Panc1 (cell line): Measurements from ENCODE around the gene PTPRS. TPM values are rescaled to one million over a fixed set of nuclear protein-coding genes. Genes with fewer than 3 reads are reported as not detected.

Experiments
- ATAC-seq: fragments of 200-7000 bp; cut with Tn5 transposase; 2 replicates; pipeline ENCODE4 v1.9.1; 2020; ENCODE audit warnings: mild to moderate bottlenecking, moderate library complexity
- BruUV-seq: library from RNA; stranded (reverse); fragments of 400-500 nt; replicated peaks from 2 replicates; lab custom pipeline; 2021; lab: Mats Ljungman, UMichigan
- CTCF ChIA-PET: fragments of 300-600 bp; sonication (Branson Sonifier 250); formaldehyde crosslinking; loops from one replicate; lab custom pipeline; 2022; ENCODE audit warnings: antibody characterized with exemption; lab: Charles Lee
- POLR2A ChIA-PET: fragments of 300-600 bp; sonication (Branson Sonifier 250); formaldehyde crosslinking; loops from one replicate; lab custom pipeline; 2022; ENCODE audit warnings: antibody characterized with exemption; lab: Charles Lee
- DNase-seq: peaks from one replicate; pipeline ENCODE4 v3.0.0-alpha.2; 2010; ENCODE audit warnings: low read depth, low spot score
- H3K27ac ChIP-seq: 2 replicates; pipeline ENCODE4 v1.5.1; 2011; ENCODE audit warnings: mild to moderate bottlenecking, low read length, inconsistent platforms
- H3K27me3 ChIP-seq: fragments of 200-500 bp; sonication (Bioruptor generic); 2 replicates; pipeline ENCODE4 v1.6.0; 2014; ENCODE audit warnings: low read length, inconsistent platforms; ENCODE audit not compliant: control insufficient read depth, insufficient read depth
- H3K36me3 ChIP-seq: fragments of 200-500 bp; sonication (Bioruptor generic); 2 replicates; pipeline ENCODE4 v1.5.1; 2014; ENCODE audit warnings: inconsistent platforms, mild to moderate bottlenecking, low read length, moderate library complexity; ENCODE audit not compliant: control insufficient read depth, insufficient read depth
- H3K4me1 ChIP-seq: 2 replicates; pipeline ENCODE4 v1.5.1; 2011; ENCODE audit warnings: inconsistent platforms, mild to moderate bottlenecking, low read length, moderate library complexity; ENCODE audit not compliant: control insufficient read depth, insufficient read depth
- H3K4me3 ChIP-seq, 2 experiments: 2 replicates each; pipeline ENCODE4 v1.5.1; 2011 to 2012; ENCODE audit warnings: low read depth in 2 of 2, low read length in 2 of 2, mild to moderate bottlenecking in 2 of 2, inconsistent platforms in 1 of 2, moderate library complexity in 1 of 2
- H3K9me3 ChIP-seq: fragments of 200-500 bp; sonication (Bioruptor generic); 2 replicates; pipeline ENCODE4 v1.5.1; 2014; ENCODE audit warnings: low read depth, mild to moderate bottlenecking, inconsistent platforms, low read length, moderate library complexity; ENCODE audit not compliant: control insufficient read depth, insufficient read depth
- POLR2AphosphoS5 ChIP-seq: IDR thresholded peaks from 2 replicates; pipeline ENCODE4 v1.6.1; 2012; ENCODE audit warnings: mild to moderate bottlenecking, low read depth, low read length, moderate library complexity
- SIN3A ChIP-seq: IDR thresholded peaks from 2 replicates; pipeline ENCODE4 v1.6.1; 2012; ENCODE audit warnings: low read depth, mild to moderate bottlenecking, low read length, moderate library complexity, borderline replicate concordance; ENCODE audit not compliant: insufficient read depth
- TCF7L2 ChIP-seq: IDR thresholded peaks from 2 replicates; pipeline ENCODE4 v1.6.1; 2011; ENCODE audit warnings: mild to moderate bottlenecking, low read depth, low read length, inconsistent platforms
- in situ Hi-C: cut with HindIII; loops from 2 replicates; pipeline ENCODE4 v1.10.0; 2016; ENCODE audit warnings: low sequenced_read_pairs, low pct_unique_long_range_greater_than_20kb
- intact Hi-C: fragments of 100-400 bp; cut with micrococcal nuclease; formaldehyde crosslinking; loops from one replicate; pipeline ENCODE4 v1.10.0; 2022; ENCODE audit not compliant: unreplicated experiment
- total RNA-seq: library from RNA; stranded (reverse); gene quantifications from one replicate; pipeline ENCODE4 v1.2.1, GENCODE V29; 2021; ENCODE audit not compliant: unreplicated experiment
- TF ChIP-seq, protein P1 (sequence below): fragments of 450-650 bp; IDR thresholded peaks from 2 replicates; pipeline ENCODE4 v1.5.1; 2017; ENCODE audit warnings: mild to moderate bottlenecking
- TF ChIP-seq, protein P2 (sequence below), 2 experiments: IDR thresholded peaks; 2 replicates each; pipeline ENCODE4 v1.6.1; 2011 to 2012; ENCODE audit warnings: low read depth in 2 of 2, control low read depth in 1 of 2, low read length in 1 of 2, mild to moderate bottlenecking in 1 of 2, moderate library complexity in 1 of 2; ENCODE audit not compliant: insufficient read depth in 1 of 2

Gene PTPRS
- total RNA-seq, 1 experiment from 2014 or later: 85.4 TPM

- no TSS peak for BruUV-seq
- no peaks in the 10 kb centered on the region for H3K9me3 ChIP-seq
- TF ChIP-seq POLR2AphosphoS5: no peak
- TF ChIP-seq, protein P1, sequence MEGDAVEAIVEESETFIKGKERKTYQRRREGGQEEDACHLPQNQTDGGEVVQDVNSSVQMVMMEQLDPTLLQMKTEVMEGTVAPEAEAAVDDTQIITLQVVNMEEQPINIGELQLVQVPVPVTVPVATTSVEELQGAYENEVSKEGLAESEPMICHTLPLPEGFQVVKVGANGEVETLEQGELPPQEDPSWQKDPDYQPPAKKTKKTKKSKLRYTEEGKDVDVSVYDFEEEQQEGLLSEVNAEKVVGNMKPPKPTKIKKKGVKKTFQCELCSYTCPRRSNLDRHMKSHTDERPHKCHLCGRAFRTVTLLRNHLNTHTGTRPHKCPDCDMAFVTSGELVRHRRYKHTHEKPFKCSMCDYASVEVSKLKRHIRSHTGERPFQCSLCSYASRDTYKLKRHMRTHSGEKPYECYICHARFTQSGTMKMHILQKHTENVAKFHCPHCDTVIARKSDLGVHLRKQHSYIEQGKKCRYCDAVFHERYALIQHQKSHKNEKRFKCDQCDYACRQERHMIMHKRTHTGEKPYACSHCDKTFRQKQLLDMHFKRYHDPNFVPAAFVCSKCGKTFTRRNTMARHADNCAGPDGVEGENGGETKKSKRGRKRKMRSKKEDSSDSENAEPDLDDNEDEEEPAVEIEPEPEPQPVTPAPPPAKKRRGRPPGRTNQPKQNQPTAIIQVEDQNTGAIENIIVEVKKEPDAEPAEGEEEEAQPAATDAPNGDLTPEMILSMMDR: no peak
- TF ChIP-seq, protein P2, sequence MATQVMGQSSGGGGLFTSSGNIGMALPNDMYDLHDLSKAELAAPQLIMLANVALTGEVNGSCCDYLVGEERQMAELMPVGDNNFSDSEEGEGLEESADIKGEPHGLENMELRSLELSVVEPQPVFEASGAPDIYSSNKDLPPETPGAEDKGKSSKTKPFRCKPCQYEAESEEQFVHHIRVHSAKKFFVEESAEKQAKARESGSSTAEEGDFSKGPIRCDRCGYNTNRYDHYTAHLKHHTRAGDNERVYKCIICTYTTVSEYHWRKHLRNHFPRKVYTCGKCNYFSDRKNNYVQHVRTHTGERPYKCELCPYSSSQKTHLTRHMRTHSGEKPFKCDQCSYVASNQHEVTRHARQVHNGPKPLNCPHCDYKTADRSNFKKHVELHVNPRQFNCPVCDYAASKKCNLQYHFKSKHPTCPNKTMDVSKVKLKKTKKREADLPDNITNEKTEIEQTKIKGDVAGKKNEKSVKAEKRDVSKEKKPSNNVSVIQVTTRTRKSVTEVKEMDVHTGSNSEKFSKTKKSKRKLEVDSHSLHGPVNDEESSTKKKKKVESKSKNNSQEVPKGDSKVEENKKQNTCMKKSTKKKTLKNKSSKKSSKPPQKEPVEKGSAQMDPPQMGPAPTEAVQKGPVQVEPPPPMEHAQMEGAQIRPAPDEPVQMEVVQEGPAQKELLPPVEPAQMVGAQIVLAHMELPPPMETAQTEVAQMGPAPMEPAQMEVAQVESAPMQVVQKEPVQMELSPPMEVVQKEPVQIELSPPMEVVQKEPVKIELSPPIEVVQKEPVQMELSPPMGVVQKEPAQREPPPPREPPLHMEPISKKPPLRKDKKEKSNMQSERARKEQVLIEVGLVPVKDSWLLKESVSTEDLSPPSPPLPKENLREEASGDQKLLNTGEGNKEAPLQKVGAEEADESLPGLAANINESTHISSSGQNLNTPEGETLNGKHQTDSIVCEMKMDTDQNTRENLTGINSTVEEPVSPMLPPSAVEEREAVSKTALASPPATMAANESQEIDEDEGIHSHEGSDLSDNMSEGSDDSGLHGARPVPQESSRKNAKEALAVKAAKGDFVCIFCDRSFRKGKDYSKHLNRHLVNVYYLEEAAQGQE (IDR thresholded peaks at IDR 0.05; ENCODE audit: insufficient read depth in 1 of 2, low read depth in 2 of 2, low read length in 1 of 2): no peak
- no peak for TF ChIP-seq TCF7L2
- no peak for TF ChIP-seq SIN3A
- DNase-seq (no peak), ATAC-seq (no peak)
- H3K4me1 ChIP-seq: no peaks in the 10 kb centered on the region
- no peak overlapping the region for H3K4me3 ChIP-seq
- no peaks in the 10 kb centered on the region for H3K27me3 ChIP-seq
- POLR2A ChIA-PET: no interaction called here
- intact Hi-C loops: no loop called here
- in situ Hi-C loops: no loop called here
- H3K27ac ChIP-seq: no peak overlapping the region
- H3K36me3 ChIP-seq: no peaks in the 10 kb centered on the region
- CTCF ChIA-PET: no interaction called here
These were observed 43.3 kb downstream of the PTPRS start for GRCh38 chr19:5297272-5297669.

- in situ Hi-C loops (no loop called here), intact Hi-C loops (no loop called here)
- no TSS peak for BruUV-seq
These were observed 43.9 kb downstream of the PTPRS start for GRCh38 chr19:5296457-5297271.

More at GRCh38 chr19:5296457-5297271, 43.9 kb downstream of the PTPRS start:
- Histone ChIP-seq H3K4me1 (no peaks in the 10 kb centered on the region), H3K27ac (no peak overlapping the region), H3K36me3 (no peaks in the 10 kb centered on the region), H3K27me3 (no peaks in the 10 kb centered on the region), H3K9me3 (no peaks in the 10 kb centered on the region), H3K4me3 (no peak overlapping the region)
- CTCF ChIA-PET: no interaction called here
- no peak for DNase-seq
- ATAC-seq: no peak
- POLR2A ChIA-PET: interaction anchor here (0.7 kb wide), 1 partner anchor 768 kb away, joined by 3 read pairs; no protein-coding TSS in a partner anchor
- no peak for TF ChIP-seq TCF7L2
- TF ChIP-seq SIN3A: no peak
- TF ChIP-seq, protein P2 (IDR thresholded peaks at IDR 0.05; ENCODE audit: insufficient read depth in 1 of 2, low read depth in 2 of 2, low read length in 1 of 2): no peak
- TF ChIP-seq, protein P1: no peak
- TF ChIP-seq POLR2AphosphoS5: no peak
